NCI-H187 (cell line): ENCODE measurements around the gene RSBN1.
"Not testable (repeated sequence)": the region's sequence is repeated elsewhere in the genome, so short reads cannot be mapped to it uniquely, and the experiment has no call there.

Experiments used
- DNase-seq, 2 experiments: peaks; one replicate each; lab custom pipeline; 2025; lab: John Stamatoyannopoulos, UW

The RSBN1 gene

DNA sequence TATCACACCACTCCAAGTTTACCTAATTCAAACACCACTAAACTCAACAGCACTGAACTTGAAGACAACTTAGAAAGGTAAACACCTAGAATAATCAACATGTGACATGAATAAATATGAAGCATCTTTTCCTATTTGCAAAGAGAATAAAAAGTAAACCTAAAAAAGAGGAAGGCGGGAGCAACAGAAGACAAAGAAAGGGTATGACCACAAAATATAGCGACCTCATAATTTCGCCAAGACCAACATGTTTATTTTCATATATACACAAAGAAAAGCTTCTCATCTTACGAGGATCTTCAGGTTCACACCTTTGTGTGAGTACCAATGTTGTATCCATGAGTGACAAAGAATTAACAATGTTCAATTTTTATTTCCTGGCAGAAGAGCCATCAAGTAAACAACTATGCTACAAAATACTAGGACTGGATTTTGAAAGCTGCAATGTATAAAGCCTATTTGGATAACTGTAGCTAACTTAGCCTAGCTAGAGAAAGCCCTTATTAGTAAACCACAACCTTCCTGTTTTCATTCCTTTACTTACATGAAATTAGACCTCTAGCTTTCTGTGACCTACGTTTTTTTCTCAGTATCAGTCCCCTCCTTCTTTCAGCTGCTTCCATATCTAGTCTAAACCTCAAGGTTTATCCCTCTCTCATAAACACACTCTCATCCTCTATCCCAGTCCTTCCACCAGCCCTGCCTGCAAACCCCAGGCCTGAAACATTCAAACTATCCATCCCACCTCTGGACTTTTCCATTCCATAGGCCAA, 31.7 kb downstream of the RSBN1 start:
- DNase-seq: no peak

DNA sequence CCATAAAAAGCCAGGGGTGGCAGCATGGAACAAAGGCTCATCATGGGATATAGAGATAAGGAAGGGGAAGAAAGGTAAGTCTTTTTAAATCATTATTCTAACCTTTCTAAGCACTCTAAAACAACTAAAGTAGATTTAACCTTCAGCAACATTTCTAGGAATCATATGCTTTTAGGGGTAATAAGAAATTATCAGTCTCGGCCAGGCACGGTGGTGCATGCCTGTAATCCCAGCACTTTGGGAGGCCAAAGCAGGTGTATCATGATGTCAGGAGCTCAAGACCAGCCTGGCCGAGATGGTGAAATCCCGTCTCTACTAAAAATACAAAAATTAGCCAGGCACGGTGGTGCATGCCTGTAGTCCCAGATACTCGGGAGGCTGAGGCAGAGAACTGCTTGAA, 32.7 kb downstream of the RSBN1 start:
- no peak for DNase-seq

- no peak for DNase-seq
These were observed 34.7 kb downstream of the RSBN1 start for GRCh38 chr1:113777561-113777960.

DNA sequence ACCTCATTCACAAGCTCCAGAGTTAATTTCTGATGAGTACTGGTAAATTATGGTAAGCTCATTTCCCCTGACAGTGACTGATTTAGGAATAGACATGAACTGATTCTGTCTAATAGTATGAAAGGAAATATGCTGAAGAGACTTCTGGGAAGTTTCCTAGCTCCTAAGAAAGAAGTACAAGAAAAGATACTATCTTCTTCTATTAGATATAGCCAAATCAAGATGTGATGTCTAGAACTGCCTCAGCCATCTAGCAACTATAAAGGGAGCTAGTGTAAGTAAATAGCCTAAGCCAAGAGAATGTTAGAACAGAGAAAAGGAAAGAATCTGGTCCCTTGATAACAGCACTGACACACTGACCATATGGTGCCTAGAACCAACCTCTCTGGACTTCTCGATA, 42.2 kb downstream of the RSBN1 start:
- no peak for DNase-seq

DNA sequence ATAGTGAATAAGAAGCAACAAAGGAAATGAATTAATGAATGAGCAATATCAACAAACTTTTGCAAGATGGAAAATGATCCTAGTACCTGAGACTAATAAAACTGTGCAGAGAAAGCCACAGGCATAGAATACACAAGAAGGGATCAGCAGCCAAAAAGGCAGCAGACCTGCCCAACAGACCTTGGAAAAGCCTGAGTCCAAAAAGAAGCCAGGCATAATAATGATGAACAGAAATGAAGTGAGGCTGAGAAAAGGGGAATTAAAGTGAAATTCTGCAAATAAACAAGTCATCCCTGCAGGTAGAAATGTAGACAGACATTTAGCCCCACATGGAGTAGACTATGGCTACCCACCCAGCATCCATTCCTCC, 42.7 kb downstream of the RSBN1 start:
- DNase-seq: no peak

- no peak for DNase-seq
These were observed 43.2 kb downstream of the RSBN1 start for GRCh38 chr1:113768916-113769600.

- DNase-seq: no peak
These were observed 46.7 kb downstream of the RSBN1 start for GRCh38 chr1:113765306-113766230.

DNA sequence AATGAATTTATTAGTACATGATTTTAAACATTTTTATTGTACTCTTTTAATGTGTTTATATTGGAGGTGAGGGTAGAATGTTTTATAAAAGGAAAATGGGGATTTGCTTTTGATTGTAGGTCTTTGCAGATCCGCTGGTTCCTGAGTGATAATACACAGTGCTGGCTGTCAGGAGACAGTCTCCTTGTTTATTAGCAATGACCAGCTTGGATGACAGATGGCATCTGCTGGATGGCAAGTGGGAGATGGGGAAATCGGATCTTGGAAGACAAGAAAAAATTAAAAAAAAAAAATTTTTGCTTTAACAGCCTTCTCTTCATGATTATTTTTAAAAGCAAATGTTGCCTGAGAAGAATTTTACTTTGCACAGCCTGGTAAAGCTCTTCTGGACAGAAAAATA, 48.6 kb downstream of the RSBN1 start:
- DNase-seq: no peak

DNA sequence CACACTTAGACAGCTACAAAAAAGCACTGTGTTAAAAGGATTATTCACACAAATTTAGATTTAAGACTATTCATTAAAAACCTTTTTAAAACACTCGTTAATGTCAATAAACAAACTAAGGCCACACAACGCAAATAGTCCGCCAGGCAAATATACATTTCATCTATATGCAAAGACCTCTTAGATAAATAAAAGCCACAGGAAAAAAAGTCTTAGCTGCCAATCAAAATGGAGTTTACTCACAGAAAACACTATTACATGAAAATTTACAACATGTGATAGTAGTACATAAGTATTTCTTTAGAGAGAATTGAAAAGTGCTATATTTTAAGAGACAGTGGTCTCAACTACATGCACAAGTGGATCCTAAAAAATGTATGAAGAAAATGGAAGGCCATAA, 50.3 kb downstream of the RSBN1 start:
- no peak for DNase-seq

- no peak for DNase-seq
These were observed 51.9 kb downstream of the RSBN1 start for GRCh38 chr1:113760102-113761080.

DNA sequence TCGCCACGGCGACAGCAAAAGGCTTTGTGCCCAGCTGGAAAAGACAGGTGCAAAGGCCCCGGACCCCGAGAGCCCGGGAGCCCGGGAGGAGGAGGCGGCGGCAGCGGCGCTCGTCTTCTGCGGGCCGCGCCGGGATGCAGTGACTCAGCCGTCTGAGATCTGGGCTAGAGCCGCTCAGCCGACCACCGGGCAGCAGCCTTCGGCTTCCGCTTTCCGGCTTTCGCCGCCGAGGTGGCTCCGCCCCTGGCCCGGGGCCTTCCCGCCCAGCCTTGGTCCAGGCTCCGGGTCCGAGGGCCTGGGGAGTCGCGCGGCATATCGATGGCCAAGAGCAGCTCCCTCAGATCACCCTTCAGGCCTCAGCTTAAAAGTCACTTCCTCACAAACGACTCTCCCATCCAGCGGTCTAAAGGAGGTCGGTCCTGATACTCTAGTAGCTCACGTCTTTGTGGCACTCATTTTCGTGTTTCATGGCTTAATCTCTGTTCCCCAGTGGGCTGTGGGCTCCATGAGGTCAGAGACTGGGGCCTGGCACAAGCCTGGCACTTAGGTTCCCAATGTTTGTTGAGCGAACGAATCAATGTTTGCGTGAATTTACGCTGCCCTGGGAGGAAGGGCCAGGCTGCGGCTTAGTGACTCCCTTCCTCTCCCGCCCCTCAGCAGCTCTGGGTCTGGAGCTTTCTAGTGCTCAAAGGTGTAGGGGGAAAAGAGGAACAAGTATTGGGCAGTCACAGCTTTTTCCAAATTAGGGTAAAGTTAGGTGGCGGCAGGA, 52.8 kb downstream of the RSBN1 start, which contains the start of gene PHTF1:
TSS of gene PHTF1 (minus strand) at position 154 of the 769 bp plus-strand sequence. CDS start 783 bp downstream, outside the sequence.
- peak; percentile 36 to 56 for DNase-seq

GRCh38 chr1:113758631-113759332, 53.5 kb downstream of the RSBN1 start:
- peak; percentile 56 to 80 for DNase-seq

GRCh38 chr1:113756461-113756860, 55.8 kb downstream of the RSBN1 start:
- DNase-seq: no peak

DNA sequence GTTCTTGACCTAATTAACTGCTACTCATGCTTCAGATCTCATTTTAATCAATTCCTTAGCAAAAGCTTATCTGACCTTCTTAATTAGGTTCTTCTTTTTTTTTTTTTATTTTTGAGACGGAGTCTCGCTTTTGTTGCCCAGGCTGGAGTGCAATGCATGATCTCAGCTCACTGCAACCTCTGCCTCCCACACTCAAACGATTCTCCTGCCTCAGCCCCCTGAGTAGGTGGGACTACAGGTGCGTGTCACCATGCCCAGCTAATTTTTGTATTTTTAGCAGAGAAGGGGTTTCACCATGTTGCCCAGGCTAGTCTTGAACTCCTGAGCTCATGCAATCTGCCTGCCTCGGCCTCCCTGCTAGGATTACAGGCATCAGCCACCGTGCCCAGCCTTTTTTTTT, 58.9 kb downstream of the RSBN1 start:
- DNase-seq: not testable (repeated sequence)

DNA sequence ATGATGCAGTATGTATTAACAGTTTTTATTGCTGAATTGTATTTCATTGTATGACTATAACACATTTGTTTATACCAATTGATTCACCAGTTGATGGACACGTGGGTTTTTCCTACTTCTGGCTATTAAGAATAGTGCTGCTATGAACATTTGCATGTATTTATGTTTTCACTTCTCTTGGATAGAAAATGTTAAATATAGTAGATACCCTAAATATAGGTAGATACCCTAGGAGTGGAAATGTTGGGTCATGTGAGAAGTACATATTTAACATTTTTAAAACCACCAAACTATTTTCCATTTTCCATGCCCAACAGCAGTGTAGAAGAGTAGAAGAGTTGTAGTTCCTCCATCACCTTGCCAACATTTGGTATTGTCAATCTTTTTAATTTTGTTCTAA, 60.8 kb downstream of the RSBN1 start:
- DNase-seq: no peak

- no peak for DNase-seq
These were observed 61.2 kb downstream of the RSBN1 start for GRCh38 chr1:113751114-113751513.

GRCh38 chr1:113749402-113749801, 62.9 kb downstream of the RSBN1 start:
- no peak for DNase-seq

DNA sequence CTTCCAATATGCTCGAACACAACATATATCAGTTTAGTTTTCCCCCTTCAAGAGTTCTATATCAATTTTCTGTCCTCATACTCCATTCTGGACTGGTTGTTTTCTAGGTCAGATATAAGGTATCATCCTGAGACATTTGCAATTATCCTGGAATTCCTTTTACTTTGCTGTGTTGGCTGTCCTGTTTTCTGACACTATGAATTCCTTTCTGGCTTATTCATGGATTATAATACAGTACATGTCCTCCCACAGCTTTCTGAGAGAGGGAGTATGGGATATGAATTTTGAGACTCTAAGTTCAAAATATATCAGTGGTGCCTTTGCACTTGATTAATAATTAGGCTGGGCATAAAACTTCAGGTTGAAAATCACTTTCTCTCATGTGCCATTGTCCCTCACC, 64.9 kb downstream of the RSBN1 start:
- no peak for DNase-seq

DNA sequence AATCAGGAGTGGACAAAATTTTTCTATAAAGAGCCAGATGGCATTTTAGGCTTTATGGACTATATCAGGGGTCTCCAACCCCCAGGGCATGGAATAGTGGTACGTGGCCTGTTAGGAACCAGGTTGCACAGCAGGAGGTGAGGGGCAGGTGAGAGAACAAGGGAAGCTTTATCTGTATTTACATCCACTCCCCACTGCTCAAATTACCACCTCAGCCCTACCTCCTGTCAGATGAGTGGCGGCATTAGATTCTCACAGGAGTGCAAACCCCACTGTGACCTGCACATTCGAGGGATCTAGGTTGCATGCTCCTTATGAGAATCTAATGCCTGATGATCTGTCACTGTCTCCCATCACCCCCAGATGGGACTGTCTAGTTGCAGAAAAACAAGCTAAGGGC, 66.9 kb downstream of the RSBN1 start:
- DNase-seq: no peak

DNA sequence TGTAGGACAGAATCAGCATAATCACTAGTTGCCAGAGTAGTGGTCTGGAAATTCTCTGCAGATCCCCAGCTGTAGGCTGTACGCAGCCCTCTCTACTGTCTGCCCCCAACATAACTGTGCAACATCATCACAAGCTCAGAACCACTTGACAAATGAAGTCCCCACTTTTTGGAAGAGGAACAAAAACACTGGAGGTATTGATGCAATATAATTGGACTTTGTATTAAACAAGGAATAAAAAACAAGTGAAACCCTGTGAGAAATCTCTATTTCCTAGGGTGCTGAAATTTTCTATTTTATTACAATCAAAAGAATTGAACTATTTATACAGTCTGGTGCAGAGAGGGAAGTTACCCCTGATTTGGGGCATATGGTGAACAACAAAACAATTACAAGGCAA, 68.2 kb downstream of the RSBN1 start:
- no peak for DNase-seq
